HL-60 (cell line): ENCODE measurements around the gene ADPRHL1.

Source experiments
- DNase-seq, 2 experiments: peaks; one replicate each; pipeline ENCODE4 v3.0.0-alpha.2; 2010 to 2020; ENCODE audit warnings: low read depth in 1 of 2, low spot score in 1 of 2
- H3K27ac ChIP-seq: fragments of 250-450 bp; sonication (Bioruptor Pico); replicated peaks from 2 replicates; pipeline ENCODE4 v1.5.1; 2020; ENCODE audit warnings: mild to moderate bottlenecking, moderate library complexity
- H3K27me3 ChIP-seq: fragments of 250-450 bp; sonication (Bioruptor Pico); 2 replicates; pipeline ENCODE4 v1.5.1; 2021; ENCODE audit warnings: mild to moderate bottlenecking, moderate library complexity; ENCODE audit not compliant: insufficient read depth, poor library complexity, severe bottlenecking
- H3K4me3 ChIP-seq: replicated peaks from 2 replicates; pipeline ENCODE4 v1.5.1; 2011; ENCODE audit warnings: mild to moderate bottlenecking, control low read depth, low read length; ENCODE audit not compliant: insufficient read depth
- CTCF ChIP-seq: IDR thresholded peaks from one replicate; pipeline ENCODE4 v1.5.1; 2011; ENCODE audit warnings: low read length, control low read depth, inconsistent platforms; ENCODE audit not compliant: insufficient read depth
- GABPA ChIP-seq: IDR thresholded peaks from 2 replicates; pipeline ENCODE4 v1.6.1; 2012; ENCODE audit warnings: low read depth
- POLR2AphosphoS5 ChIP-seq: IDR thresholded peaks from 2 replicates; pipeline ENCODE4 v1.6.1; 2012; ENCODE audit warnings: low read depth
- SPI1 ChIP-seq: IDR thresholded peaks from 2 replicates; pipeline ENCODE4 v1.6.1; 2012; ENCODE audit warnings: low read depth, mild to moderate bottlenecking, borderline replicate concordance
- TF ChIP-seq, protein P1 (sequence below): IDR thresholded peaks from 2 replicates; pipeline ENCODE4 v1.6.1; 2012; ENCODE audit warnings: low read depth; ENCODE audit not compliant: insufficient replicate concordance

Gene ADPRHL1

GRCh38 chr13:113458253-113459065 is 5.2 kb upstream of the ADPRHL1 start:
- H3K27ac ChIP-seq: no peak overlapping the region
- TF ChIP-seq CTCF (no peak), SPI1 (no peak), POLR2AphosphoS5 (0 out of 2 replicates have a peak, but pooled peaks have one; percentile 3)
- H3K4me3 ChIP-seq: no peak overlapping the region
- H3K27me3 ChIP-seq: no peaks in the 10 kb centered on the region
- DNase-seq: no peak

- Histone ChIP-seq H3K27me3 (no peaks in the 10 kb centered on the region), H3K4me3 (no peak overlapping the region), H3K27ac (no peak overlapping the region)
- DNase-seq: no peak
- no peak for TF ChIP-seq SPI1
- TF ChIP-seq CTCF: no peak
Measured at GRCh38 chr13:113457510-113457909, 4.2 kb upstream of the ADPRHL1 start.

- no peak for DNase-seq
- H3K4me3 ChIP-seq: no peak overlapping the region
- TF ChIP-seq, protein P1, sequence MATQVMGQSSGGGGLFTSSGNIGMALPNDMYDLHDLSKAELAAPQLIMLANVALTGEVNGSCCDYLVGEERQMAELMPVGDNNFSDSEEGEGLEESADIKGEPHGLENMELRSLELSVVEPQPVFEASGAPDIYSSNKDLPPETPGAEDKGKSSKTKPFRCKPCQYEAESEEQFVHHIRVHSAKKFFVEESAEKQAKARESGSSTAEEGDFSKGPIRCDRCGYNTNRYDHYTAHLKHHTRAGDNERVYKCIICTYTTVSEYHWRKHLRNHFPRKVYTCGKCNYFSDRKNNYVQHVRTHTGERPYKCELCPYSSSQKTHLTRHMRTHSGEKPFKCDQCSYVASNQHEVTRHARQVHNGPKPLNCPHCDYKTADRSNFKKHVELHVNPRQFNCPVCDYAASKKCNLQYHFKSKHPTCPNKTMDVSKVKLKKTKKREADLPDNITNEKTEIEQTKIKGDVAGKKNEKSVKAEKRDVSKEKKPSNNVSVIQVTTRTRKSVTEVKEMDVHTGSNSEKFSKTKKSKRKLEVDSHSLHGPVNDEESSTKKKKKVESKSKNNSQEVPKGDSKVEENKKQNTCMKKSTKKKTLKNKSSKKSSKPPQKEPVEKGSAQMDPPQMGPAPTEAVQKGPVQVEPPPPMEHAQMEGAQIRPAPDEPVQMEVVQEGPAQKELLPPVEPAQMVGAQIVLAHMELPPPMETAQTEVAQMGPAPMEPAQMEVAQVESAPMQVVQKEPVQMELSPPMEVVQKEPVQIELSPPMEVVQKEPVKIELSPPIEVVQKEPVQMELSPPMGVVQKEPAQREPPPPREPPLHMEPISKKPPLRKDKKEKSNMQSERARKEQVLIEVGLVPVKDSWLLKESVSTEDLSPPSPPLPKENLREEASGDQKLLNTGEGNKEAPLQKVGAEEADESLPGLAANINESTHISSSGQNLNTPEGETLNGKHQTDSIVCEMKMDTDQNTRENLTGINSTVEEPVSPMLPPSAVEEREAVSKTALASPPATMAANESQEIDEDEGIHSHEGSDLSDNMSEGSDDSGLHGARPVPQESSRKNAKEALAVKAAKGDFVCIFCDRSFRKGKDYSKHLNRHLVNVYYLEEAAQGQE: no peak
- TF ChIP-seq CTCF (no peak), POLR2AphosphoS5 (no peak), SPI1 (no peak), GABPA (no peak)
- H3K27ac ChIP-seq: no peak overlapping the region
- no peaks in the 10 kb centered on the region for H3K27me3 ChIP-seq
Measured at GRCh38 chr13:113456116-113456702, 2.9 kb upstream of the ADPRHL1 start.

- Histone ChIP-seq H3K27me3 (no peaks in the 10 kb centered on the region), H3K4me3 (no peak overlapping the region), H3K27ac (no peak overlapping the region)
- no peak for TF ChIP-seq SPI1
- TF ChIP-seq POLR2AphosphoS5: 0 out of 2 replicates have a peak, but pooled peaks have one; percentile 23
- no peak for TF ChIP-seq GABPA
- TF ChIP-seq, protein P1: no peak
- TF ChIP-seq CTCF: no peak
- no peak for DNase-seq
Measured at GRCh38 chr13:113455384-113455783, 2.1 kb upstream of the ADPRHL1 start.
